ENCODE data around the gene UST. TPM values are rescaled to one million over a fixed set of nuclear protein-coding genes. Genes with fewer than 3 reads are reported as not detected.
A peak's percentile ranks its signal among the peaks of the same experiment; 100 is the strongest.

UST gene
- total RNA-seq, 5 donors from 2014 or later (not counting 1 experiment from before 2014, with no cell fraction given) = 1.9 to 5.3 (median 3.0) TPM

DNA sequence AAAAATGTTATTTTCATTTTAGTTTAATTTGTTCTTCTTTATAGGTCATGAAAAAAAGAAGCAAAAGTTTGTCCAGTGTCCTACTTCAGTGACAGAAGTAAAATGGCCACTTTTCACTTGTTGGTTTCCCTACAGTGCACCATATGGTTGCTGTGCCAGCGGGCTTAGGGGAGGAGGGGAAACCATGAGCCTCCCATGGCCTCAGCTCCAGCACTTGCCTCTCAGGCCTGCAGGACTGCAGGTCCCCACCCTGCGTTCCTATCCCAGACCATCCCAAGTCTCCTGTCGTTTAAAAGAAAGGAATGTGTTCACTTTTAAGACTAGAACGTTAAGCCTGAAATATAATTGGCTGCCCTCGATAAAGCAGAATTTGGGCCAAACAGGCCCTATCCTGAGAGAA, 360.7 kb downstream of the UST start:
- Histone ChIP-seq H3K4me1 (ENCODE audit: control insufficient read depth in 1 of 2, extremely low read depth in 1 of 2, insufficient read depth in 2 of 2, low read length in 2 of 2) (no peaks in the 10 kb centered on the region), H3K36me3 (ENCODE audit: control insufficient read depth in 2 of 2, extremely low read depth in 1 of 2, insufficient read depth in 1 of 2, low read length in 1 of 2) (no peaks in the 10 kb centered on the region), H3K27ac (ENCODE audit: low read length) (no peak overlapping the region), H3K27me3 (replicated peaks in 1 of 2; ENCODE audit: control insufficient read depth in 2 of 2, extremely low read depth in 1 of 2, insufficient read depth in 2 of 2, low read length in 1 of 2) (no peaks in the 10 kb centered on the region), H3K9me3 (no peaks in the 10 kb centered on the region), H3K4me3 (ENCODE audit: control insufficient read depth in 1 of 2, extremely low read depth in 1 of 2, low read length in 1 of 2) (no peak overlapping the region)
- WGBS (ENCODE audit: insufficient coverage) = 78% methylated on average over 2 of the region's 5 CpGs
- Mint-ChIP-seq H3K36me3 (peaks cover 12% of the 10 kb centered on the region), H3K4me1 (peaks cover 7 to 29% (median 18%) of the 10 kb centered on the region in 3 donors), H3K9me3 (peaks cover 0 to 8% (median 0%) of the 10 kb centered on the region in 3 donors), H3K4me3 (no peak overlapping the region), H3K27me3 (no peaks in the 10 kb centered on the region), H3K27ac (no peak overlapping the region)
- ChIA-PET CTCF (no interaction called here), POLR2A (no interaction called here)
- DNase-seq (no peak), ATAC-seq (replicated peaks in 1 of 4) (no peak)

DNA sequence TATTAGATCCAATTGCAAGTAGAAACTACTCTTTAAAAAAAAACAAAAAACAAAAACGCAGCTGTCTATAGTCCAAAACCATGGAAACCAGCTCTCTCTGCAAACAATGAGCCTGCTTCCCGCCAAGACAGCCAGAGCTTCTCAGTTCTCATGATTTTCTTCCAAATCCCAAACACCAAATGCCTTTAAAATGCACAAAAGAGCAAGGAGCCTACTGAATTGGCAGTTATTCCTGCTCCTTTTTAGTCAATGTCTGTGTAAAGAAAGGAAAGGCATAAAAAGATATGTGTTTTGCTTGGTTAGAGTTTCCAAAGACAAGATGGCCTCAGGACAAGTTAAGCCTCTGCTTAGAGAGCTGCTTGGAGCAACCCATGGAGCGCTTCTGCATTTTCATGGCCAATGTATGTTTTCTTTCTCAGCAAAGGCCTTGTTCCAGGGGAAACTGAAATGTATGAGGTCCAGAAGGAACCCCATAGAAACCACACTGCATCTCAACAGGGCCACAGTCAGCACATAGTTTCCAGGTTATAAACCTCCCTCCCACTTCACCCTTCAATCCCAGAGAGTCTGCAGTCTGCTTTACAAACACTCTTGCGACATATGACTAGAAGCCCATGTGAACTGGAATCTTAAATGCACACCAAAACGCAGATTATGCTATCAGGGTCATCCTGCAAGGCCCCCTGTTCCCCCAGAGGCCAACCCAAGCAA, 361.4 kb downstream of the UST start:
- no peak overlapping the region for H3K4me3 ChIP-seq (ENCODE audit: control insufficient read depth in 1 of 2, extremely low read depth in 1 of 2, low read length in 1 of 2)
- WGBS (ENCODE audit: insufficient coverage) = 96% methylated on average over 5 of the region's 5 CpGs
- DNase-seq (no peak), ATAC-seq (replicated peaks in 1 of 4) (no peak)
- H3K4me1 Mint-ChIP-seq = peaks cover 11 to 31% (median 22%) of the 10 kb centered on the region in 3 donors
- no peaks in the 10 kb centered on the region for H3K36me3 ChIP-seq (ENCODE audit: control insufficient read depth in 2 of 2, extremely low read depth in 1 of 2, insufficient read depth in 1 of 2, low read length in 1 of 2)
- POLR2A ChIA-PET = interaction anchor here in 1 of 2 donors (0.6 kb wide), 1 partner anchor 13 kb away, joined by 4 read pairs; no protein-coding TSS in a partner anchor
- no peaks in the 10 kb centered on the region for H3K9me3 ChIP-seq
- no peaks in the 10 kb centered on the region for H3K4me1 ChIP-seq (ENCODE audit: control insufficient read depth in 1 of 2, extremely low read depth in 1 of 2, insufficient read depth in 2 of 2, low read length in 2 of 2)
- H3K27me3 Mint-ChIP-seq = no peaks in the 10 kb centered on the region
- H3K27ac ChIP-seq (ENCODE audit: low read length) = no peak overlapping the region
- H3K9me3 Mint-ChIP-seq = peaks cover 0 to under 1% (median 0%) of the 10 kb centered on the region in 3 donors
- no peaks in the 10 kb centered on the region for H3K27me3 ChIP-seq (replicated peaks in 1 of 2; ENCODE audit: control insufficient read depth in 2 of 2, extremely low read depth in 1 of 2, insufficient read depth in 2 of 2, low read length in 1 of 2)
- H3K36me3 Mint-ChIP-seq = peaks cover 14% of the 10 kb centered on the region
- CTCF ChIA-PET = interaction anchor here in 1 of 2 donors (0.5 kb wide), 1 partner anchor 457 kb away, joined by 3 read pairs; no protein-coding TSS in a partner anchor
- no peak overlapping the region for H3K27ac Mint-ChIP-seq
- no peak overlapping the region for H3K4me3 Mint-ChIP-seq

DNA sequence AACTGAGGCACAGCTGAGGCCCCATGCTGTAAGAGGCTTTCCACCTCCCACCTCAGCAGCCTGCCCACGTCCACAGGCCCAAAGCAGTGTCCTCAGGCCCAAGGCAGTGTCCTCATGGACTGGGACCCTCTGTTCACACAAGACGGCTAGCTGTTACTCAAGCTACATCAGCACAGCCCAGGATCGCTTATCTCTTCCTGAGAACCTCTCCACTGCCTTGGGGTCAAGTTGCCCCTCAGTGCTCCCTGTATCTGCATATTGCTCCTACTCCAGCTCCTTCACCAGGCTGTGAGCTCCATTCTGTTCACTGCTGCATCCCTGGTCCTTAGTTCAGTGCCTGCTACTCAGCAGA, 361.9 kb downstream of the UST start:
- no peak overlapping the region for H3K27ac ChIP-seq (ENCODE audit: low read length)
- H3K4me3 ChIP-seq (ENCODE audit: control insufficient read depth in 1 of 2, extremely low read depth in 1 of 2, low read length in 1 of 2) = no peak overlapping the region
- no peaks in the 10 kb centered on the region for H3K36me3 ChIP-seq (ENCODE audit: control insufficient read depth in 2 of 2, extremely low read depth in 1 of 2, insufficient read depth in 1 of 2, low read length in 1 of 2)
- no peaks in the 10 kb centered on the region for H3K9me3 ChIP-seq
- ChIA-PET CTCF (interaction anchor here in 1 of 2 donors (0.5 kb wide), 1 partner anchor 456 kb away, joined by 3 read pairs; no protein-coding TSS in a partner anchor), POLR2A (interaction anchor here in 1 of 2 donors (0.6 kb wide), 1 partner anchor 14 kb away, joined by 4 read pairs; no protein-coding TSS in a partner anchor)
- Mint-ChIP-seq H3K27me3 (no peaks in the 10 kb centered on the region), H3K4me3 (no peak overlapping the region), H3K27ac (no peak overlapping the region), H3K4me1 (peaks cover 11 to 32% (median 24%) of the 10 kb centered on the region in 3 donors), H3K36me3 (peaks cover 13% of the 10 kb centered on the region), H3K9me3 (no peaks in the 10 kb centered on the region)
- H3K4me1 ChIP-seq (ENCODE audit: control insufficient read depth in 1 of 2, extremely low read depth in 1 of 2, insufficient read depth in 2 of 2, low read length in 2 of 2) = no peaks in the 10 kb centered on the region
- ATAC-seq (replicated peaks in 1 of 4) = no peak
- no peak for DNase-seq
- 93% methylated on average over 3 of the region's 3 CpGs for WGBS (ENCODE audit: insufficient coverage)
- H3K27me3 ChIP-seq (replicated peaks in 1 of 2; ENCODE audit: control insufficient read depth in 2 of 2, extremely low read depth in 1 of 2, insufficient read depth in 2 of 2, low read length in 1 of 2) = no peaks in the 10 kb centered on the region

DNA sequence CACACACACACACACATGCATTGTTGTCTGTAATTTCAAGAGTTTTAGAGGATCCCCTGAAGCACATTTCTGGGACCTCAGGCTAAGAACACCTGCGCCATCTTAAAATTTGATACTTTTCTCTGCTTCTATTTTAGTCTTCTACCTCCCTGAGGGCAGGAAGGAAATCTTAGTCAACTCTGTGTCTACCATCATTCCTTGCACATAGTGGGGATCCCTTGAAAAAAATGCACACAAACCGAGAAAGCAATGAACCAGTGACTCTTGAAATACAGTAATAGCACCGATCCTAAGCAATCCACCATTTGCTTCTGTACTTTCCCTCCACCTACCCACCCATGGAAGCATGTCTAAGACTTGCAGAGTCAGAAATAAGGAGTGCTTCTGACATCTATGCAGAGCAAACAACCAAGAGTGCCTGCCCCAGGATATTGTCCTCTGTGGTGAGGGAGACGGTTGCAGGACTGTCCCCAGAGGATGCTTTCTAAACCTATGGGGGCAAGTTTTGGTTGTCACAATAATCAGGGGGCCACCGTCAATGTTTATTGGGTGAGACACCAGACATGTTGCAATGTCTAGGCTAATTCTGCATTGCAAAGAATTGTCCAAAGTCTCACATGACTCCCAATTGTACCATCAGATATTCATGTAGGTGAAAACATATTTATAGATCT, 362.7 kb downstream of the UST start:
- ATAC-seq (replicated peaks in 1 of 4) = no peak

DNA sequence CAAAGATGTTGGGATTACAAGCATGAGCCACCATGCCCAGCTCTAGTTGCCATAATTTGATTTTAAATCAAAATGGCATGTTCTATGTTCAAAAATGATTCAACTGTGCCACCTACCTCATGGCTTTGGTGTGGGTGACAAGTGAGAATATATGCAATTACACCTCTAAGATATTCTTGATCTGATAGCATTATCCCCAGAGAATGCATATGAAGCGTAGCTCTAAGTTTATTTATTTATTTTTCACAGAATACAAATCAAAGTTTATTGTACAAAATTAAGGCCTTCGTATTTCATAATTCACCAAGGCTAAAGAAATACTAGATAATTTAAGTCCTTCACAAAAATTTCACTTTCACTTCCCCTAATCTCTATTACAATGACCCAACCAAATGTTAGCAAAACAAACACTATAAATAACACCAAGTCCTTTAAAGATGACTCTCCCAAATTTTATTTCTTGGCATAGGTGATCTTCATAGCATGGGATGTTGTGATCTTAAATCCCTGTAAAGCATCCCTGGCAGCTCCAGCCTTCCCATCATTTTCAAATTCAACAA, 364.8 kb downstream of the UST start:
- Histone ChIP-seq H3K27ac (ENCODE audit: low read length) (no peak overlapping the region), H3K27me3 (replicated peaks in 1 of 2; ENCODE audit: control insufficient read depth in 2 of 2, extremely low read depth in 1 of 2, insufficient read depth in 2 of 2, low read length in 1 of 2) (no peaks in the 10 kb centered on the region), H3K36me3 (ENCODE audit: control insufficient read depth in 2 of 2, extremely low read depth in 1 of 2, insufficient read depth in 1 of 2, low read length in 1 of 2) (no peaks in the 10 kb centered on the region), H3K4me3 (ENCODE audit: control insufficient read depth in 1 of 2, extremely low read depth in 1 of 2, low read length in 1 of 2) (no peak overlapping the region), H3K4me1 (ENCODE audit: control insufficient read depth in 1 of 2, extremely low read depth in 1 of 2, insufficient read depth in 2 of 2, low read length in 2 of 2) (no peaks in the 10 kb centered on the region), H3K9me3 (no peaks in the 10 kb centered on the region)
- ChIA-PET CTCF (no interaction called here), POLR2A (no interaction called here)
- Mint-ChIP-seq H3K9me3 (no peaks in the 10 kb centered on the region), H3K36me3 (peaks cover 13% of the 10 kb centered on the region), H3K4me1 (peaks cover 27 to 49% (median 31%) of the 10 kb centered on the region in 3 donors), H3K4me3 (no peak overlapping the region), H3K27ac (no peak overlapping the region), H3K27me3 (no peaks in the 10 kb centered on the region)
- WGBS (ENCODE audit: insufficient coverage) = no CpG with 5 or more reads among the region's 2 CpGs
- ATAC-seq (replicated peaks in 1 of 4) (no peak), DNase-seq (no peak)

More for the DNA sequence above, 362.7 kb downstream of the UST start:
- no peak overlapping the region for H3K4me3 Mint-ChIP-seq
- DNase-seq = no peak
- Histone ChIP-seq H3K9me3 (no peaks in the 10 kb centered on the region), H3K4me1 (ENCODE audit: control insufficient read depth in 1 of 2, extremely low read depth in 1 of 2, insufficient read depth in 2 of 2, low read length in 2 of 2) (no peaks in the 10 kb centered on the region), H3K27me3 (replicated peaks in 1 of 2; ENCODE audit: control insufficient read depth in 2 of 2, extremely low read depth in 1 of 2, insufficient read depth in 2 of 2, low read length in 1 of 2) (no peaks in the 10 kb centered on the region), H3K36me3 (ENCODE audit: control insufficient read depth in 2 of 2, extremely low read depth in 1 of 2, insufficient read depth in 1 of 2, low read length in 1 of 2) (no peaks in the 10 kb centered on the region), H3K4me3 (ENCODE audit: control insufficient read depth in 1 of 2, extremely low read depth in 1 of 2, low read length in 1 of 2) (no peak overlapping the region), H3K27ac (ENCODE audit: low read length) (no peak overlapping the region)
- no peaks in the 10 kb centered on the region for H3K27me3 Mint-ChIP-seq
- peaks cover 13% of the 10 kb centered on the region for H3K36me3 Mint-ChIP-seq
- ChIA-PET CTCF (no interaction called here), POLR2A (interaction anchor here in 1 of 2 donors (0.6 kb wide), 1 partner anchor 10 kb away, joined by 4 read pairs; no protein-coding TSS in a partner anchor)
- no peak overlapping the region for H3K27ac Mint-ChIP-seq
- 90% methylated on average over 2 of the region's 5 CpGs for WGBS (ENCODE audit: insufficient coverage)
- H3K9me3 Mint-ChIP-seq = no peaks in the 10 kb centered on the region
- H3K4me1 Mint-ChIP-seq = peaks cover 14 to 36% (median 24%) of the 10 kb centered on the region in 3 donors

DNA sequence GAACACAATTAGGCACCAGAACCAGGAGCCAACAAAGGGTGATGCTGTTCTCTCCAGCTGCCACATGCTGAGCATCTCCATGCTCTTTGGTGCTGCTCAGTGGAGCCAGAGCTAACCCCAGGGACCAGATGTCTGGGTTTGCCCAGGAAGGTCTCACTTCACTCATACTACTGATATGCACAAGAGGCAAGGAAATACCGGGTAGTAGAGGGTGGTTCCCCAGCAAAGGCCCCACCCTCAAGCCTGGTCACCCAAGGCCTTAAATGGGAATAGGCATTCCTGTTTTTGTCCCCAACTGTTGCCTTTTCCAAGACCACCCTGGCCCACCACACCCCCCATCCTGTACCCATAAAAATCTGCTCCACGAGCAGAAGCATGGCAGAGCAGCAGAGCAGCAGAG, 366.1 kb downstream of the UST start:
- DNase-seq = no peak
- CTCF ChIA-PET = interaction anchor here in 1 of 2 donors (0.5 kb wide), 1 partner anchor 84 kb away, joined by 3 read pairs; no protein-coding TSS in a partner anchor
- peaks cover 33 to 55% (median 38%) of the 10 kb centered on the region in 3 donors for H3K4me1 Mint-ChIP-seq
- H3K4me3 Mint-ChIP-seq = peak overlapping the region in 1 of 3 donors; percentile 41
- no peak overlapping the region for H3K4me3 ChIP-seq (ENCODE audit: control insufficient read depth in 1 of 2, extremely low read depth in 1 of 2, low read length in 1 of 2)
- H3K27ac ChIP-seq (ENCODE audit: low read length) = no peak overlapping the region
- H3K36me3 Mint-ChIP-seq = peaks cover 13% of the 10 kb centered on the region
- ATAC-seq (replicated peaks in 1 of 4) = no peak
- H3K4me1 ChIP-seq (ENCODE audit: control insufficient read depth in 1 of 2, extremely low read depth in 1 of 2, insufficient read depth in 2 of 2, low read length in 2 of 2) = no peaks in the 10 kb centered on the region
- H3K9me3 ChIP-seq = no peaks in the 10 kb centered on the region
- WGBS (ENCODE audit: insufficient coverage) = no CpG with 5 or more reads among the region's 2 CpGs
- H3K9me3 Mint-ChIP-seq = no peaks in the 10 kb centered on the region
- H3K36me3 ChIP-seq (ENCODE audit: control insufficient read depth in 2 of 2, extremely low read depth in 1 of 2, insufficient read depth in 1 of 2, low read length in 1 of 2) = no peaks in the 10 kb centered on the region
- peak overlapping the region in 1 of 2 donors; percentile 57 for H3K27ac Mint-ChIP-seq
- no peaks in the 10 kb centered on the region for H3K27me3 ChIP-seq (replicated peaks in 1 of 2; ENCODE audit: control insufficient read depth in 2 of 2, extremely low read depth in 1 of 2, insufficient read depth in 2 of 2, low read length in 1 of 2)
- no peaks in the 10 kb centered on the region for H3K27me3 Mint-ChIP-seq
- POLR2A ChIA-PET = no interaction called here

Data from T-cell (primary cell).